HG02973 (cell line): ENCODE measurements around the gene CLDND1.

ENCODE experiments used
- ATAC-seq: cut with Tn5 transposase; IDR thresholded peaks from one replicate; pipeline ENCODE4 v1.9.1; 2021; ENCODE audit warnings: moderate library complexity; ENCODE audit not compliant: unreplicated experiment

Gene CLDND1

DNA sequence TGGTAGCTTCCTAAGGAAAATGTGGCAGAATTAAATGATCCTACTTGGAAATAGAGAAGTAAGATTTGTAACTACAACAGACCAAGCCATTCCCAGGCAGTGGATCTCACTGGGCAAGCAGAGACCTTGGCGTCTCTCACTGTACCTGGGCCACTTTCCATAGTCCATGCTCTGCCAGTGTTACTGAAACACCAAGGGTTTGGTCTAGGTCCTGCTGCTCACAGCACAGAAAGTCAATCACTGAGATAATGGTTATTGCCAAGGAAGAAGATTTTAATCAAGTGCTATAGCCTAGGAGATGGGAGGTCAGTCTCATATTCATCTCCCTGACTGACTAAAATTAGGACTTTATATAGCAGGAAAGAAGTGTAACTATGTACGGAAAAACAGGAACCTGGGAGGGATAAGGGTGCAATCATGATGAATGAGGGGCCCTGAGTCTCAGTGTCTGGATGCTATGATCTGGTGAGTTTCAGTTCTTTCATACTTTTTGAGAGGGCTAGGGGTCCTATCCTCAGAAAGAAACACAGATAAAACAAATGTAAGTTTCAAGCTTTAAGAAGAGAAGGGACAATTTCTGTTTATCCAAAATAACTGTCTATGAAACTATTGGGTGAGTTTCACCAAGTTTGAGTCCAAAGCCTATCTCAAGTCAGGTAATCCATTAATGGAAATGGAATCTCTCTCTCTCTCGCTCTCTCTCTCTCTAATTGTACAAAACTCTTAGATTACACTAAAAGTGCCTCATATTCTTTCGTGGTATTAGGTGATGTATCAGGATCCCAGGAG, 29.7 kb upstream of the CLDND1 start:
- ATAC-seq = no peak

DNA sequence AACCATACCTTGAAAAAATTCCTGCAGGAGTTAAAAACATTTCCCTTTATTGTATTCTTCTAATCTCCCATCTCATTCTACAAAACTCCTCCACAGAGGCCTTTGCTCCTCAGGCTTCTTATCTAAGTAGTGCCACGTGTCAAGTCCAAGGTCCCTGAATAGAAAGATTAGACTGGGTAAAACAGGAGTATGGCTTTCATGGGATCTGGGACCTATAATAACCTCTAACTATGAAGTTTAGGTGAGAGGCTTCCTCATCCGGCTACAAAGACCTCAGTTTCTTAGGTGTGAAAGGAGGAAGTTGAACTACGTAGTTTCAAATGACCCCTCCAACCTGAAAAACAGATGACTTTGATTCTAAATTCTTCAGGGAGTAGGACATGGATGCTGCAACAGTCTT, 29.1 kb upstream of the CLDND1 start:
- no peak for ATAC-seq

DNA sequence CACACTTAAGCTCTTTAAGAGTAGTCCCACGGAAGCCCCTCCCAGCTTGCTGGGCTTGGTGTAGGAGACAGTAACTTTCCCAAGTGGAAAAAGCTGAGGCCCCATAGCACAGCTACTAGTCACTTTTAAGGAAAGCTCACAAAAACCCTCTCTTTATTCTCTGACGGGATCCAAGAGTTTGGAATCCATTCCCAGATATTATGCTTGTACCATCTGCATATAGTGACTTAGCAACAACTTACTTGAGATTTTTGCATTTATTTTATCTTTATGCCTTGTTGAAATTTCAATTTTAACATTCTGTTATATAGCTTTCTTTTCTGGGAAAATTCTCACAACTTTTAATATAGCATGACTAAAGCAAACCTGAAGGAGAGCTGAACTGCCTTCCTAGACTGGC, 28.5 kb upstream of the CLDND1 start:
- no peak for ATAC-seq

DNA sequence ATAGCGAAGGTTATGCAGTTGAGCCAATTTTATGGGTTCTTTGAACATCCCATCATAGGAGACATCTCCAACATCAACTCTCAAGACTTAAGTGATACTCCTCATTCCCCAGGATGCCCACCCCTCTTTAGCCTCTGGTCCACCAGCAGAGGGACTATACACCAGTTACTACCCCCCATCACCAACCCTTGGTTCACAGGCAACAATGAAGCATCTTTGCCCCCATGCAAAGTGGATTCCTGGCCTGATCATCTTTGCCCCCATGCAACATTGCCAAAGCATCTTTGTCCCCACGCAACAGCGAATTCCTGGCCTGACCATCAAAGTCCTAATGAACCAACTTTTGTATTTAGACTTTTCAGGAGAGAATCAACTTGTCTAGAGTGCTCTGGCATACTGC, 28.1 kb upstream of the CLDND1 start:
- no peak for ATAC-seq

DNA sequence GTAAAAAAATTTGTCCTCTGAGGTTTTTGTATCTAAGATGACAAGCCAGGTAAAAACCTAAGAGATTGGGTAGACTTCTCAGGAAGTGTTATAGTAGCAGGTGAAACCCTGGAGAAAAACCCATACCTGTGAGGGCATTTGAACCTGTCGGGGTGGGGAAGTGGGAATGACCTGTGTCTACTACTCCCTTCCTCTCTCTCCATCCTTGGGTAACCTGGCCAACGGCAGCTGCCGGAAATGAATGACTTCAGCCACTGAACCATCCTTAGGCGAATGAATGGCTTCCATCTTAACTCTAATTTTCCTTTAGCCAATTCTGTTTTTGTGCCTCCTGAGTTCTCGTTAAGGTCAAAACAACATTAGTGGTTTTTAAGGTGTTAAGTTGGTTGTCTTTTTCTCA, 25.8 kb upstream of the CLDND1 start:
- ATAC-seq = no peak

DNA sequence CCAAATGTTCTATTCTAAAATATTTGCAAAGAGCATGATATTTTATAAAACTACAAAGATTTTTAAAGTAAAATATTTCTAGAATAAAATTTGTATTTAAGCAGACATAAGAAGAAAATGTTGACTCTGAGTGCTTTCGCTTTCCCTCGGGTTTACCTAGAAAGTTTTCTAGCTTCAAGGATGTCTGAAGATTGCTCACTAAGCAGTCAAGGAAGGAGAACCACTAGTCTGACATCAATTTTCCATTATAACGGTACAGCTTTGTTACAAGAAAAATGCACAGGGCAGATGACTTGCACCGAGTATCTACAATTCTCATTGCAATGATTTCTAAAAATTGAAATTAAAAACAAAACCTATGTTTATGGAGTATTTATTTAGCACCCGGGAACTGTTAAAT, 23.2 kb upstream of the CLDND1 start:
- peak; percentile 61 for ATAC-seq

DNA sequence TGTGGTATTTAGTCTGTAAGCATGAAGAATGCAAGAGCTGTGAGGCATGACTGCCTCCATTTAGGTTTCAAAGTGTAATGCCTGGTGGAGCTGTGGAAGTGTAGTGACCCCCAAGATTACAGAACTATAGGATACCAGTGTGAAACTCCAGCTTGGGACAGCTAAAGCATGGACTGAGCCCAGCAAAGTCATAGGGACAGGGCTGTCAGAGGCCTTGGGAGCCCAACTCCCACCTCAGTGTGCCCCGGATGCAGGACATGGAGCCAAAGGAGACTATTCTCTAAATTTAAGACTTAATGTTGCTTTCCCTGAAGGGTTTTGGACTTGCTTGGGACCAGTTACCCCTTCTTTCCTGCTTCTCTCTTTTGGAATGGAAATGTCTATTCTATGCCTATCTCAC, 19.9 kb upstream of the CLDND1 start:
- ATAC-seq = no peak

DNA sequence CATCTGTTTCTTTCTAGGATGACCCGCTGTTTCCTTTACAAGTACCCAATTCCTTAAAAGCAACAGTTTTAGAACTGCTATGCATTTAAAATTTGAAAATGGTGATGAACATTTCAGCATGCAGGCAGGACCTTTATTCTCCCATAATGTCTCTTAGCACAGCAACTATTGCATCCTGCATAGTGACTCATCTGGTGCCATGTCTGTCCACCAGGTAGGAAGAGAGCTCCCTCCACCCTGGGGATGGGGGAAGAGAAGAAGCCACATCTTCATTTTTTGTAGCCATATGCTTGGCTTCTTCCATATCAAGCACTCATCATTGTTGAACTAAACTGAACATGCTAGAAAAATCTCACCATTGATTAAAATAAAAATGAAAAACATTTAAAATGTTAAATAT, 19.0 kb upstream of the CLDND1 start:
- no peak for ATAC-seq

DNA sequence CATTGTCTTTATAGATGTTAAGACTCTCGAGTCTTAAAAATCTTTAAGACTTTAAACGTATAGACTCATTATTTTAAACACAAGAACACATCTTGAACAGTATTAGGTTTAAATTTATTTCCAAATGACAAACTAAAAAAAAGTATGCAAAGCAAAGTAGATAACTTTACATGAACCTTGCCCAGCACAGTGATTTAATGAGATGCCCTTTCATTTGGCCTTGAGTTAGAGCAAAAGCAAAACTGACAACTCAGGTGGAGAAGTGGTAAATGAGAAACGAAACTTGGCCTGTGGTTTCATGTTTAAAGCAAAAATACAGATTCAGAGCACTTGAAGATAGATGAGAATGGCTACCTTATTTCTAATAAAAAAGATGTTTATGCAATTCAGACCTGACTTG, 17.6 kb upstream of the CLDND1 start:
- peak; percentile 43 for ATAC-seq

DNA sequence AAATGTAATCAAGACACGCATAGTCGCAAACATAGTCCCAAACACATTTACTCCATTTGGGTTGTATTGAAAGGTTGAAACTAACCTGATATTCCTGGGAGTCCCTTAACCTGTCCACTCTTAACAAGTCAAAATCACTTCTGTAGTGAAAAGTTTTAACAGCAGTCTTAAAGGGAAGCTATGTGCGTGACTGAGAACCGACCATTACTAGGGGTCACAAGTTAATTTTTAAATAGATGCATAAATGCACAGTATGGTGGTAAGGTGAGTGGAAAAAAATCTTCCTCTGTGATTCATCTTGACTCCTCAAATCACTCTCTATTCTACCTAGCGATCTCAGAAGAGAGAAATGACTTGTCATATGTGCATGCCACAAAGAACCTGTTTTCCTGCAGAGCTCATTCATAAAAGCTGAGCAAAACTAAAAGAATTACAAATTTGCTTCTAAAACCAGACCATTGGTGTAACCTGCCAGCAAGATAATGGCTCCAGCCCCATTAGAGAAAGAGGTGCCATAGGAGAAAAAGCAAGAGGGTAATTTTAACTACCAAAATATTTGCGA, 13.8 kb upstream of the CLDND1 start:
- peak; percentile 69 for ATAC-seq

DNA sequence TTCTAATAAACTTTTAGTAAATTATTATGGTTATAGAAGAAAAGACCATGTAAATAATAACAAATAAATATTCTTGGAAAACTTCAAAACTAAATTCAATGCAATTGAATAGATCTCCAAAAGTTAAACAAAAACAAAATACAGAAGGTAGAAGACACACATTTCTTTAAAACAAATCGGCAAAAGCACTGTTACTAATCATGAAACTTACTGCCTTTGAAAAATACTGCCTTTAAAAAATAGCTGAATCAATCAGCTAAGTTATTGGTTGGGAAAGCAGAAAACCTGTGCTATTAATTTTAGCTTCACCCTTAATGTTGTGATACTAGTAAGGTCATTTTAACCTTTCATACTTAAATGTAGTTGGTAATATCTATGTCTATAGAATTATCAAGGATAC, 12.0 kb upstream of the CLDND1 start:
- no peak for ATAC-seq

DNA sequence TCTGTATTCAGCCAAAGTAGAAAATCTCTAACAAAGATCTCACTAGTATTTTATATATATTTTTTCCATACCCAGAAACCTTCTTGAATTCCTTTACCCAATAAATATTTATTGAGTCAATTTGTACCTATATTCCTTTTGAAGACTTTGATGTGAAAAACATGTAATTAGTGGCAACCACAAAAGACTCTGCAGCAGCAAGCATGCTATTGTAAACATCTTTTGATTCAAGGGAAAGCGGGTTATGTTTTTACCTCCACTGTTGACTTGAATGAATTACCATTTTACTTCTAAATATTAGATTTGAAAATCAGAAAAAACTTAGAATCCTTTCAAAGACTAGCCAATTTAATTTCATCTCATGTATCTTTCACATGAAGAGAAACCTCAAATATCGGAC, 11.5 kb upstream of the CLDND1 start:
- no peak for ATAC-seq

DNA sequence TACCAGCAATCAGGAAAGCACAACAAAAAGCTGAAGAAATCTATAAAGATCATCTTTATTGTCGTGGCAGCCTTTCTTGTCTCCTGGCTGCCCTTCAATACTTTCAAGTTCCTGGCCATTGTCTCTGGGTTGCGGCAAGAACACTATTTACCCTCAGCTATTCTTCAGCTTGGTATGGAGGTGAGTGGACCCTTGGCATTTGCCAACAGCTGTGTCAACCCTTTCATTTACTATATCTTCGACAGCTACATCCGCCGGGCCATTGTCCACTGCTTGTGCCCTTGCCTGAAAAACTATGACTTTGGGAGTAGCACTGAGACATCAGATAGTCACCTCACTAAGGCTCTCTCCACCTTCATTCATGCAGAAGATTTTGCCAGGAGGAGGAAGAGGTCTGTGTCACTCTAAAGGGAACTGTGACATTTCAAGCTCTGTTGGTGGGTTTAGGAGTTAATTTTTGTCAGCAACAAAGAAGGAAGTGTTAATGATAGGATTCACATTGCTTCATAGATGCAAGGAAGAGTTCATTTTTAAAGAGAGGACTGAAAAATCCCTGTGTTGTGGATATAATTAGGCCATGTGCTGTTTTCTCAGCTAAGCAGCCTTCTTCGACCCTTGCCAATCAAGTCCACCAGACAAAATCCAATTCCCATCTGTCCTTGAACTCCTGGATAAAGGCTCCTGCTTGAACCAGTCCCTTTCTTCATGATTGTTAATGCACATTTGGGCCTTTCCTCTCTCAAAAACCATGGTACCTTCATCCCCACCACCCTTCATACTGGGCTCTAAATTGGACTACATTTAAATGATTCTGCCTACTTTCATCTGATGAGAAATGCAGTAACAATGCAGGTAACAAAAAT, 10.2 kb upstream of the CLDND1 start:
- ATAC-seq = no peak

DNA sequence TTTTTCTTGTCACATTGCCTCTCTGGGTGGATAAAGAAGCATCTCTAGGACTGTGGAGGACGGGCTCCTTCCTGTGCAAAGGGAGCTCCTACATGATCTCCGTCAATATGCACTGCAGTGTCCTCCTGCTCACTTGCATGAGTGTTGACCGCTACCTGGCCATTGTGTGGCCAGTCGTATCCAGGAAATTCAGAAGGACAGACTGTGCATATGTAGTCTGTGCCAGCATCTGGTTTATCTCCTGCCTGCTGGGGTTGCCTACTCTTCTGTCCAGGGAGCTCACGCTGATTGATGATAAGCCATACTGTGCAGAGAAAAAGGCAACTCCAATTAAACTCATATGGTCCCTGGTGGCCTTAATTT, 9.6 kb upstream of the CLDND1 start:
- no peak for ATAC-seq

DNA sequence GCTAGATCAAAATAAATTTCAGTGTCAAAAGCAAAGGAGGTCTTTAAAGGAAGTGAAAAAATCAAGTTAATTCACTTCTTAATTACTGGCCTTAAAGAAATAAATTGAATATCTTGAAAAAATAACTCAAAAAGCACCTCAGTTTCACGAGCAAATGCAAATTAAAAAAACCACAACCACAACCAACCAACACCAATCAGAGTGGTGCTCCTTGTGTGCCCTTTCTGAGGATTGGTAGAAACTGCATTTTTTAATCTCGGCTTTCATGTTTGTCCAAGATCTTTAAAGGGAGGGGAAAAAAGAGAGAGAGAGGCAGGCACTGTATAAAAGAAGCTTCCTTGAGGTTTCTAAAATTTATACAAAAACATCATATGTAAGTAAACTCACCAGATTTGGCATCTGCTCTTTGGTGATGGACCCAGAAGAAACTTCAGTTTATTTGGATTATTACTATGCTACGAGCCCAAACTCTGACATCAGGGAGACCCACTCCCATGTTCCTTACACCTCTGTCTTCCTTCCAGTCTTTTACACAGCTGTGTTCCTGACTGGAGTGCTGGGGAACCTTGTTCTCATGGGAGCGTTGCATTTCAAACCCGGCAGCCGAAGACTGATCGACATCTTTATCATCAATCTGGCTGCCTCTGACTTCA, 9.0 kb upstream of the CLDND1 start, which contains the start of gene GPR15:
GPR15 (plus strand) TSS at position 357 of the 653 bp plus-strand sequence; CDS start at position 413, 56 bp downstream.
- ATAC-seq = peak; percentile 31

DNA sequence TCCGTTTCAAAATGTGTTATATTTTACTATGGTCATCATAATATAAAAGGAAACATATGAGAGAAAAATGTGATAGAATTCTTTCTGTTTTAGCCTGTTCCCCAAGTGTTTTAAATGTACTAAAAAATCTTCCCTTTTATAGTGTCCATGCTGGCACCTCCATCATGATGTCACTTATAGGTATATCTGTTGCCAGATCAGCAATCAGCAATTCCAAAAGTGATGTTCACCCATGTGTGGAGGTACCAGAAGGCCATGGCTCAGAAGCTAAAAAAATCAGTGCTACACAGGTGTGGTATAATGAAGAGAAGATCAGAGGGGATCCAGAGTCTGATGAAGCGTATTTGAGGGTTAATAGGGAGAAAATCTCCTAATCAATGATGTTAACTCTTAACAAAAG, 8.0 kb upstream of the CLDND1 start:
- peak; percentile 22 for ATAC-seq

DNA sequence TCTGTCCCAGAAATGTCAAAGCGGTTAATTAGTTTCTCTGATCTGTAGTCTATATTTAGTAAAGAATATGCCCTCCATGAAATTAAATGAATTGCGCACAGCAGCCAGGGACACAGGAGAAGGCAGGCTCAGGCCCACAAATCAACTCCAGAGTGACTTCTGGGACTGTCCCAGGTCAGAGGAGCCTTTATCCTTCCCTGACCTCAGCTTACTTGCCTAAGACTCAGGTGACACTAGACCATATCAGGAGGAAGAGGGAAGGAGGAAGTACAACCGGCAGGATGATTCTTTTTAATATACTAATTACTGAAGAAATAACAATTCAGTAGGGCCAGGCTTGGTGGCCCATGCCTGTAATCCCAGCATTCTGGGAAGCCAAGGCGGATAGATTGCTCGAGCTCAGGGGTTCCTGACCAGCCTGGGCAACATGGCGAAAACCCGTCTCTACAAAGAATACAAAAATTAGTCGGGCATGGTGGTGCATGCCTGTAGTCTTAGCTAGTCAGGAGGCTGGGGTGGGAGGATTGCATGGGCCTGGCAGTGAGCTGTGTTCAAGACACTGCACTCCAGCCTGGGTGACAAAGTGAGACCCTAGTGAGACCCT, 7.3 kb upstream of the CLDND1 start:
- no peak for ATAC-seq

DNA sequence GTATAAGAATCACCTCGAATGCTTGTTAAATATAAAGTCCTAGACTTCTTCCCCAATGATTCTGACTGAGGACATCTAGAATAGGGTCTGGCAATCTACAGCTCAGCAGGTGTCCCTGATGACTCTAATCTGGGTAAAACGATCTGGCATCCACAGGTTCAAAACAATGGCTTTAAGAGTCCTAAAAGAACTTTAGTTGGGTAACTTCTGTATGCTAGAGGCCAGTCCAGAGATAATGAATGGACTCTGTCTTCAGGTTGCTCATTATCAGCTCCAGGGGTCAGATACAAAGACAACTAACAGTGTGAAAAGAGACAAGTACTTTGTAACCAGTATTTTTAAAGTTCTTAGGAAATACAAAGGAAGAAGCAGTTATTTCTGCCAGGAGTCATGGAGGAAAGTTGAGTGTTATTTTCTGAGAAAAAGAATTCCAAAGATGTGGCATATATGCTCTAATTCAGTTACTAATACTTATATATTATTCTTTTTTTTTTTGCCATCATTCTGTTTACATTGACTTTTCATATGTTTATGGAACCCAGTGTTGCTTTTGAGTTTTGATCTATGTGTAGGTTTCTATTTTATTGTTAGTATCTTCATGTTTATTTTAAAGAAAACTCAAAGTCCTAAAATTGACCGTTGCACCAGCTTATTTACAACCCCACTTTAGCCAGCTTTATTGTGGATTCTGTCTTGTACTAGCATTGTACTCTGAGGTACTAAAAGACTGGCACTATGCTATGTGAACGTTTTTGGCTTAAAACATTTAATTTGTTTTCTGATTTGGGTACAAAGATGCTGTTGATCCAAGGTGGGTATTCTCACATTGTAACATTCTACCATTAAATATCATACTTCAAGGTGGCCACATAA, 6.0 kb upstream of the CLDND1 start:
- no peak for ATAC-seq

DNA sequence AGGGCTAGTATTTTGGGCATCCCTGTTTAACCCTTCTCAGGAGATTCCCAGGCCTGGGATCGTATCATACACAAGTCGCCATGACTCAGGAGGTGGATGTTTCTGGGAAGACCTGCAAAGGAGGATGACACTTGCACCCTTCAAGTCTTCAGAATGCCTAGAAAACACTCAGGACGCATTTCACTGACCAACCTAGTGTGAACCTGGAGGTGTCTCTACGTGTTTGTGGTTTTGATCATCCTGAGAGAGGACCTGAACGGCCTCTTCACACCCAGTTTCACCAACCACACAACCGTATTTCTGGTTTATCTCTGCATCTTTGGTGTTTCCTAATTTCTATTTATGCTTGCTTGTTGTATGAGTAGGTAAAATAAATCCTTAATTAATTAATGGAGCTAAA, 2.8 kb upstream of the CLDND1 start:
- ATAC-seq = no peak

DNA sequence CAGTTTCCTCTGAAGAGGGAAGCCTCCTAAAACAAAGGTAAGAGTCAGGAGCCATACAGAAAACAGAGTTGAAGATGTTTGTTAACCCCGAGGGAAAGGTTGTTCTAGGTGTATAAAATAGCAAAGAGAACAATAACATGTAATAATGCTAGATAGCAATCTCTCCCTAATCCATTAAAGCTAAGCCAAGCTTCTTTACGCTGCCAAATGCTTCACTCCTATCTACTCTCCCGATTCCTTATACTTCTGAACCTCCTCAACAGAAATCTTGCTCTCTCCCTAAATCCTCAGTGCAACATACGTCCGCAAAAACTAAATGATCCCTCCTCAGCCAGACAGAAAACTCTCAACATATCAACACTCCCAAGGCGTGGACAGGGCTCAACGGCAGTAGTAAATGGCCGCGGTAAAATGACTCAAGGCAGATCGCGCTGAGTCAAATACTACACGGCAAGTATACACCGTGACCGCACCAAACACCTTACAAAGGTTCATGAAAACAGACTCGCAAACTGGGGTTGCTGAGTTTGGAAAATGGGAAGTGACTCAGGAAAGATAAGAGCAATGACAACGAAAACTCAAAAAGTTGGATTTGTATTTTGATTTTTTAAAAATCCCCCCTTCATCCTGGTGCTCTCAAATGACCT, 682 bp downstream of the CLDND1 start:
- ATAC-seq = peak; percentile 45
